GM23338 (cell line): ENCODE measurements around the gene SLC2A11. TPM values are rescaled to one million over a fixed set of nuclear protein-coding genes. Genes with fewer than 3 reads are reported as not detected.

Source experiments
- ATAC-seq: fragments of 200-7000 bp; cut with Tn5 transposase; 3 replicates; pipeline ENCODE4 v1.9.1; 2020
- DNase-seq: peaks from one replicate; pipeline ENCODE4 v3.0.0-alpha.2; 2015; ENCODE audit warnings: low spot score
- H2AFZ ChIP-seq: fragments of 200-600 bp; sonication (generic); 2 replicates; pipeline ENCODE4 v1.8.0; 2016; ENCODE audit warnings: antibody characterized with exemption, mild to moderate bottlenecking, moderate library complexity
- H3F3A ChIP-seq: fragments of 200-600 bp; sonication (generic); replicated peaks from 2 replicates; pipeline ENCODE4 v1.8.0; 2017; ENCODE audit warnings: antibody characterized with exemption, mixed run types, low read depth
- H3K27ac ChIP-seq: fragments of 200-600 bp; sonication (generic); 2 replicates; pipeline ENCODE4 v1.6.1; 2016; ENCODE audit warnings: low read depth
- H3K27me3 ChIP-seq: fragments of 200-600 bp; sonication (generic); 2 replicates; pipeline ENCODE4 v1.8.0; 2016; ENCODE audit warnings: mild to moderate bottlenecking, mixed run types, moderate library complexity; ENCODE audit not compliant: insufficient read depth
- H3K36me3 ChIP-seq: fragments of 200-600 bp; sonication (generic); 2 replicates; pipeline ENCODE4 v1.8.0; 2016; ENCODE audit warnings: mild to moderate bottlenecking; ENCODE audit not compliant: insufficient read depth
- H3K4me1 ChIP-seq: fragments of 200-600 bp; sonication (generic); 2 replicates; pipeline ENCODE4 v1.8.0; 2016; ENCODE audit warnings: mild to moderate bottlenecking, moderate library complexity; ENCODE audit not compliant: insufficient read depth
- H3K4me2 ChIP-seq: fragments of 200-600 bp; sonication (generic); 2 replicates; pipeline ENCODE4 v1.7.1; 2017; ENCODE audit warnings: mixed run types
- H3K4me3 ChIP-seq: fragments of 200-600 bp; sonication (generic); 2 replicates; pipeline ENCODE4 v1.6.1; 2016; ENCODE audit warnings: mixed run types
- H3K79me2 ChIP-seq: fragments of 200-600 bp; sonication (generic); replicated peaks from 2 replicates; pipeline ENCODE4 v1.8.0; 2017; ENCODE audit warnings: mild to moderate bottlenecking; ENCODE audit not compliant: insufficient read depth
- H3K9me2 ChIP-seq: fragments of 200-600 bp; sonication (generic); 2 replicates; pipeline ENCODE4 v1.8.0; 2017; ENCODE audit not compliant: insufficient read depth
- H4K20me1 ChIP-seq: fragments of 200-600 bp; sonication (generic); replicated peaks from 2 replicates; pipeline ENCODE4 v1.8.0; 2017; ENCODE audit warnings: mild to moderate bottlenecking; ENCODE audit not compliant: insufficient read depth
- H3K27ac Mint-ChIP-seq: 2 replicates; pipeline ENCODE4 v1.8.0; 2020; ENCODE audit warnings: inconsistent platforms, mild to moderate bottlenecking, moderate library complexity, mixed read lengths
- H3K27me3 Mint-ChIP-seq: 3 replicates; pipeline ENCODE4 v1.8.0; 2022; ENCODE audit warnings: low read depth, mild to moderate bottlenecking, moderate library complexity, mixed read lengths, inconsistent platforms; ENCODE audit not compliant: insufficient read depth, poor library complexity
- H3K36me3 Mint-ChIP-seq: 3 replicates; pipeline ENCODE4 v1.8.0; 2021; ENCODE audit warnings: low read depth, mild to moderate bottlenecking, inconsistent platforms, moderate library complexity, mixed read lengths
- H3K4me1 Mint-ChIP-seq: 3 replicates; pipeline ENCODE4 v1.8.0; 2020; ENCODE audit warnings: mild to moderate bottlenecking, inconsistent platforms, mixed read lengths
- H3K4me3 Mint-ChIP-seq: 3 replicates; pipeline ENCODE4 v1.8.0; 2021; ENCODE audit warnings: moderate library complexity, mild to moderate bottlenecking, inconsistent platforms, mixed read lengths
- H3K9me3 Mint-ChIP-seq: 3 replicates; pipeline ENCODE4 v1.8.0; 2020; ENCODE audit warnings: moderate library complexity, mild to moderate bottlenecking, inconsistent platforms, mixed read lengths
- CREB1 ChIP-seq: fragments of 250-450 bp; sonication (Bioruptor Pico); IDR thresholded peaks from 2 replicates; pipeline ENCODE4 v1.5.0; 2020; ENCODE audit warnings: low read depth, mild to moderate bottlenecking, moderate library complexity
- EZH2phosphoT487 ChIP-seq: fragments of 200-600 bp; sonication (generic); IDR thresholded peaks from one replicate; pipeline ENCODE4 v1.8.1; 2018; ENCODE audit warnings: antibody characterized with exemption; ENCODE audit not compliant: unreplicated experiment
- JUNB ChIP-seq: IDR thresholded peaks from one replicate; pipeline ENCODE4 v1.6.1; 2016; ENCODE audit warnings: antibody characterized with exemption; ENCODE audit not compliant: unreplicated experiment
- POLR2AphosphoS5 ChIP-seq: IDR thresholded peaks from 2 replicates; pipeline ENCODE4 v1.6.1; 2016; ENCODE audit warnings: antibody characterized with exemption, low read depth
- STAT1 ChIP-seq: IDR thresholded peaks from one replicate; pipeline ENCODE4 v1.6.1; 2016; ENCODE audit warnings: antibody characterized with exemption; ENCODE audit not compliant: unreplicated experiment
- polyA plus RNA-seq: library from polyadenylated mRNA; unstranded; fragments of >200 nt; fragmentation: Nextera tagmentation; extraction: Ambion mirVana; gene quantifications from 2 replicates; pipeline ENCODE4 v1.2.1, GENCODE V29; 2016
- total RNA-seq: library from RNA; depleted of rRNA; stranded (reverse); fragments of >200 nt; shearing (Covaris generic); gene quantifications from 2 replicates; pipeline ENCODE4 v1.2.3, GENCODE V29; 2014
- TF ChIP-seq, protein P1 (sequence below): IDR thresholded peaks from one replicate; pipeline ENCODE4 v1.6.1; 2018; ENCODE audit warnings: antibody characterized with exemption; ENCODE audit not compliant: unreplicated experiment
- TF ChIP-seq, protein P2 (sequence below): fragments of 250-450 bp; sonication (Bioruptor Pico); IDR thresholded peaks from 2 replicates; pipeline ENCODE4 v1.5.0; 2020; ENCODE audit warnings: mild to moderate bottlenecking, moderate library complexity

SLC2A11 gene
- total and polyA plus RNA-seq, 2 experiments from 2014 or later = 7.1 to 21.8 TPM

DNA sequence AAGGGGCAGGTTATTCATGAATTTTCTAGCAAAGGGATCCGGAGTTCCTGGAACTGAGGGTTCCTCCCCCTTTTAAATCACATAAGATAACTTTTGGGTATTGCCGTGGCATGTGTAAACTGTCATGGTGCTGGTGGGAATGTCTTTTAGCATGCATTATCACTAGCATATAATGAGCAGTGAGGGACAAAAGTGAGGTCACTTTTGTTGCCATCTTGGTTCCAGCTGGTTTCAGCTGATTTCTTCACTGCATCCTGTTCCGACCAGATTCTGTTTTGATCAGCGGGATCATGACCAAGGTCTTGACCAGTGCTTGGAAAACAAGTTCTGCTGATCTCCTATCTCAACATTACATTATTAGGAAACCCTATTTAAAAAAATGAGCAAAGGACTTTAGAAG is 43.9 kb downstream of the SLC2A11 start:
- H3K4me1 ChIP-seq = peaks cover 11% of the 10 kb centered on the region
- H3K4me2 ChIP-seq = no peak overlapping the region
- Mint-ChIP-seq H3K4me3 (no peak overlapping the region), H3K27me3 (peaks cover 17% of the 10 kb centered on the region), H3K27ac (no peak overlapping the region), H3K4me1 (peaks cover 12% of the 10 kb centered on the region), H3K9me3 (peaks cover 19% of the 10 kb centered on the region), H3K36me3 (peaks cover 37% of the 10 kb centered on the region)
- peaks cover 10% of the 10 kb centered on the region for H3F3A ChIP-seq
- ATAC-seq (no peak), DNase-seq (no peak)
- no peak overlapping the region for H3K27ac ChIP-seq
- H3K9me2 ChIP-seq = no peaks in the 10 kb centered on the region
- H4K20me1 ChIP-seq = peaks cover 7% of the 10 kb centered on the region
- H3K4me3 ChIP-seq = no peak overlapping the region
- TF ChIP-seq EZH2phosphoT487 (no peak), CREB1 (no peak), POLR2AphosphoS5 (no peak)
- TF ChIP-seq, protein P1, sequence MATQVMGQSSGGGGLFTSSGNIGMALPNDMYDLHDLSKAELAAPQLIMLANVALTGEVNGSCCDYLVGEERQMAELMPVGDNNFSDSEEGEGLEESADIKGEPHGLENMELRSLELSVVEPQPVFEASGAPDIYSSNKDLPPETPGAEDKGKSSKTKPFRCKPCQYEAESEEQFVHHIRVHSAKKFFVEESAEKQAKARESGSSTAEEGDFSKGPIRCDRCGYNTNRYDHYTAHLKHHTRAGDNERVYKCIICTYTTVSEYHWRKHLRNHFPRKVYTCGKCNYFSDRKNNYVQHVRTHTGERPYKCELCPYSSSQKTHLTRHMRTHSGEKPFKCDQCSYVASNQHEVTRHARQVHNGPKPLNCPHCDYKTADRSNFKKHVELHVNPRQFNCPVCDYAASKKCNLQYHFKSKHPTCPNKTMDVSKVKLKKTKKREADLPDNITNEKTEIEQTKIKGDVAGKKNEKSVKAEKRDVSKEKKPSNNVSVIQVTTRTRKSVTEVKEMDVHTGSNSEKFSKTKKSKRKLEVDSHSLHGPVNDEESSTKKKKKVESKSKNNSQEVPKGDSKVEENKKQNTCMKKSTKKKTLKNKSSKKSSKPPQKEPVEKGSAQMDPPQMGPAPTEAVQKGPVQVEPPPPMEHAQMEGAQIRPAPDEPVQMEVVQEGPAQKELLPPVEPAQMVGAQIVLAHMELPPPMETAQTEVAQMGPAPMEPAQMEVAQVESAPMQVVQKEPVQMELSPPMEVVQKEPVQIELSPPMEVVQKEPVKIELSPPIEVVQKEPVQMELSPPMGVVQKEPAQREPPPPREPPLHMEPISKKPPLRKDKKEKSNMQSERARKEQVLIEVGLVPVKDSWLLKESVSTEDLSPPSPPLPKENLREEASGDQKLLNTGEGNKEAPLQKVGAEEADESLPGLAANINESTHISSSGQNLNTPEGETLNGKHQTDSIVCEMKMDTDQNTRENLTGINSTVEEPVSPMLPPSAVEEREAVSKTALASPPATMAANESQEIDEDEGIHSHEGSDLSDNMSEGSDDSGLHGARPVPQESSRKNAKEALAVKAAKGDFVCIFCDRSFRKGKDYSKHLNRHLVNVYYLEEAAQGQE = no peak
- H2AFZ ChIP-seq = no peak overlapping the region
- no peaks in the 10 kb centered on the region for H3K79me2 ChIP-seq
- peaks cover 10% of the 10 kb centered on the region; the same call in 1 of the 2 replicates for H3K27me3 ChIP-seq
- H3K36me3 ChIP-seq = no peaks in the 10 kb centered on the region; the same call in 1 of the 2 replicates

DNA sequence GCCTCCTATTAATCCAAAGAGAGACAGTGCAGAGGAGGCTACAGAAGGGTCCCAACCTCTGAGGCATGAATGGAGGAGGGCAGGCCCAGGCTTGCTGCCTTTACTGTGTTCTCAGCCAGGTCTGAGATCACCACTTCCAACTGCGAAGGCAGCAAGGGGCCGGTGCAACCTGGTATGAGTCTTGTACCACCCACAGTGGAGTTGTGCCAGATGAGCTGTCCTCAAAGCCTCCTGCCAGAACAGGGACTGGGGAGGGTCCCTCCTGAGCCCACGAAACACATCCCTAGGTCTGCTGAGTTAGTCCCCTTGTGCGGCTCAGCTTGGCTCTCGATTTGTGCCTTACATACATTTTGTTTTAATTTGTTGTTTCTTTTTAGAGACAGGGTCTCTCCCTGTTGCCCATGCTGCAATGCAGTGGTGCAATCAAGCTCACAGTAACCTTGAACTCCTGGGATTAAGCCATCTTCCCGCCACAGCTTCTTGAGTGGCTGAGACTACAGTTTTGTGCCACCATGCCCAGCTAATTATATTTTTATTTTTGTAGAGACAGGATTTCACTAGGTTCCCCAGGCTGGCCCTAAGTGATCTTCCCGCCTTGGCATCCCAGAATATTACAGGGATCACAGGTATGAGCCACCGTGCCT is 45.8 kb downstream of the SLC2A11 start:
- H3K9me3 Mint-ChIP-seq = peaks cover 19% of the 10 kb centered on the region
- DNase-seq (no peak), ATAC-seq (no peak)
- Histone ChIP-seq H3K79me2 (no peaks in the 10 kb centered on the region), H2AFZ (no peak overlapping the region), H3K27me3 (peaks cover 10% of the 10 kb centered on the region; the same call in 1 of the 2 replicates), H3F3A (no peaks in the 10 kb centered on the region; the same call in 1 of the 2 replicates), H3K4me2 (no peak overlapping the region), H3K27ac (no peak overlapping the region), H4K20me1 (no peaks in the 10 kb centered on the region), H3K36me3 (no peaks in the 10 kb centered on the region), H3K4me1 (peaks cover 21% of the 10 kb centered on the region), H3K4me3 (no peak overlapping the region), H3K9me2 (no peaks in the 10 kb centered on the region)
- TF ChIP-seq, protein P2, sequence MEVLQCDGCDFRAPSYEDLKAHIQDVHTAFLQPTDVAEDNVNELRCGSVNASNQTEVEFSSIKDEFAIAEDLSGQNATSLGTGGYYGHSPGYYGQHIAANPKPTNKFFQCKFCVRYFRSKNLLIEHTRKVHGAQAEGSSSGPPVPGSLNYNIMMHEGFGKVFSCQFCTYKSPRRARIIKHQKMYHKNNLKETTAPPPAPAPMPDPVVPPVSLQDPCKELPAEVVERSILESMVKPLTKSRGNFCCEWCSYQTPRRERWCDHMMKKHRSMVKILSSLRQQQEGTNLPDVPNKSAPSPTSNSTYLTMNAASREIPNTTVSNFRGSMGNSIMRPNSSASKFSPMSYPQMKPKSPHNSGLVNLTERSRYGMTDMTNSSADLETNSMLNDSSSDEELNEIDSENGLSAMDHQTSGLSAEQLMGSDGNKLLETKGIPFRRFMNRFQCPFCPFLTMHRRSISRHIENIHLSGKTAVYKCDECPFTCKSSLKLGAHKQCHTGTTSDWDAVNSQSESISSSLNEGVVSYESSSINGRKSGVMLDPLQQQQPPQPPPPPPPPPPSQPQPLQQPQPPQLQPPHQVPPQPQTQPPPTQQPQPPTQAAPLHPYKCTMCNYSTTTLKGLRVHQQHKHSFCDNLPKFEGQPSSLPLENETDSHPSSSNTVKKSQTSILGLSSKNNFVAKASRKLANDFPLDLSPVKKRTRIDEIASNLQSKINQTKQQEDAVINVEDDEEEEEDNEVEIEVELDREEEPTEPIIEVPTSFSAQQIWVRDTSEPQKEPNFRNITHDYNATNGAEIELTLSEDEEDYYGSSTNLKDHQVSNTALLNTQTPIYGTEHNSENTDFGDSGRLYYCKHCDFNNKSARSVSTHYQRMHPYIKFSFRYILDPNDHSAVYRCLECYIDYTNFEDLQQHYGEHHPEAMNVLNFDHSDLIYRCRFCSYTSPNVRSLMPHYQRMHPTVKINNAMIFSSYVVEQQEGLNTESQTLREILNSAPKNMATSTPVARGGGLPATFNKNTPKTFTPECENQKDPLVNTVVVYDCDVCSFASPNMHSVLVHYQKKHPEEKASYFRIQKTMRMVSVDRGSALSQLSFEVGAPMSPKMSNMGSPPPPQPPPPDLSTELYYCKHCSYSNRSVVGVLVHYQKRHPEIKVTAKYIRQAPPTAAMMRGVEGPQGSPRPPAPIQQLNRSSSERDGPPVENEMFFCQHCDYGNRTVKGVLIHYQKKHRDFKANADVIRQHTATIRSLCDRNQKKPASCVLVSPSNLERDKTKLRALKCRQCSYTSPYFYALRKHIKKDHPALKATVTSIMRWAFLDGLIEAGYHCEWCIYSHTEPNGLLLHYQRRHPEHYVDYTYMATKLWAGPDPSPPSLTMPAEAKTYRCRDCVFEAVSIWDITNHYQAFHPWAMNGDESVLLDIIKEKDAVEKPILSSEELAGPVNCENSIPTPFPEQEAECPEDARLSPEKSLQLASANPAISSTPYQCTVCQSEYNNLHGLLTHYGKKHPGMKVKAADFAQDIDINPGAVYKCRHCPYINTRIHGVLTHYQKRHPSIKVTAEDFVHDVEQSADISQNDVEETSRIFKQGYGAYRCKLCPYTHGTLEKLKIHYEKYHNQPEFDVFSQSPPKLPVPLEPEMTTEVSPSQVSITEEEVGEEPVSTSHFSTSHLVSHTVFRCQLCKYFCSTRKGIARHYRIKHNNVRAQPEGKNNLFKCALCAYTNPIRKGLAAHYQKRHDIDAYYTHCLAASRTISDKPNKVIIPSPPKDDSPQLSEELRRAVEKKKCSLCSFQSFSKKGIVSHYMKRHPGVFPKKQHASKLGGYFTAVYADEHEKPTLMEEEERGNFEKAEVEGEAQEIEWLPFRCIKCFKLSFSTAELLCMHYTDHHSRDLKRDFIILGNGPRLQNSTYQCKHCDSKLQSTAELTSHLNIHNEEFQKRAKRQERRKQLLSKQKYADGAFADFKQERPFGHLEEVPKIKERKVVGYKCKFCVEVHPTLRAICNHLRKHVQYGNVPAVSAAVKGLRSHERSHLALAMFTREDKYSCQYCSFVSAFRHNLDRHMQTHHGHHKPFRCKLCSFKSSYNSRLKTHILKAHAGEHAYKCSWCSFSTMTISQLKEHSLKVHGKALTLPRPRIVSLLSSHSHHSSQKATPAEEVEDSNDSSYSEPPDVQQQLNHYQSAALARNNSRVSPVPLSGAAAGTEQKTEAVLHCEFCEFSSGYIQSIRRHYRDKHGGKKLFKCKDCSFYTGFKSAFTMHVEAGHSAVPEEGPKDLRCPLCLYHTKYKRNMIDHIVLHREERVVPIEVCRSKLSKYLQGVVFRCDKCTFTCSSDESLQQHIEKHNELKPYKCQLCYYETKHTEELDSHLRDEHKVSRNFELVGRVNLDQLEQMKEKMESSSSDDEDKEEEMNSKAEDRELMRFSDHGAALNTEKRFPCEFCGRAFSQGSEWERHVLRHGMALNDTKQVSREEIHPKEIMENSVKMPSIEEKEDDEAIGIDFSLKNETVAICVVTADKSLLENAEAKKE (CRISPR knock-in tag) = no peak
- no peak for TF ChIP-seq STAT1
- no peak for TF ChIP-seq JUNB
- TF ChIP-seq POLR2AphosphoS5 = no peak
- no peak overlapping the region for H3K4me3 Mint-ChIP-seq
- H3K36me3 Mint-ChIP-seq = peaks cover 22% of the 10 kb centered on the region
- H3K27me3 Mint-ChIP-seq = peaks cover 13% of the 10 kb centered on the region
- H3K4me1 Mint-ChIP-seq = peaks cover 17% of the 10 kb centered on the region
- no peak overlapping the region for H3K27ac Mint-ChIP-seq
